ENCODE data around the gene CNTNAP2. TPM values are rescaled to one million over a fixed set of nuclear protein-coding genes. Genes with fewer than 3 reads are reported as not detected.

CNTNAP2 gene
- total RNA-seq, 2 experiments from 2014 or later = not detected

DNA sequence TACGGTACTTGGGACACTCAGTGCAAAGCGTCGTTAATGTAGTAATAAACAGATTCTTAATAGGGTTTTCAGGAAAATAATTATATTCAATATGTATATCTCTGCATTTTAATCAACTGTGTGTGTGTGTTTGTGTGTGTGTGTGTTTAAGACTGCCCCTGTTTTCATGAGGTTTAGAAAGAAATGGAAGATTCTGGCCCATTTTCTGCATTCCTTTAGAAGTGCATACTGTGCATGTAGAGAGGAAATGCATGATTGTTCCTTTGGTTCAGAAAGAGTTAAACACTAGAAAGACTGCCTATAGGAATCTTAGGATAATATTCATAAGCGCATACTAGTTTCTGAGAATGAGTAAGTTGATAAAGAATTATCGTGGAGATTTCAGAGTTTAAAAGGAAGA is 975 bp downstream of the CNTNAP2 start:
- ChIA-PET POLR2A (no interaction called here), CTCF (no interaction called here)
- Mint-ChIP-seq H3K36me3 (no peaks in the 10 kb centered on the region), H3K27me3 (peaks cover 25% of the 10 kb centered on the region), H3K27ac (no peak overlapping the region), H3K9me3 (no peaks in the 10 kb centered on the region), H3K4me3 (no peak overlapping the region), H3K4me1 (ENCODE audit: low read depth) (peaks cover 9% of the 10 kb centered on the region)
- no peak for DNase-seq
- intact Hi-C loops (cut with micrococcal nuclease) = no loop called here

DNA sequence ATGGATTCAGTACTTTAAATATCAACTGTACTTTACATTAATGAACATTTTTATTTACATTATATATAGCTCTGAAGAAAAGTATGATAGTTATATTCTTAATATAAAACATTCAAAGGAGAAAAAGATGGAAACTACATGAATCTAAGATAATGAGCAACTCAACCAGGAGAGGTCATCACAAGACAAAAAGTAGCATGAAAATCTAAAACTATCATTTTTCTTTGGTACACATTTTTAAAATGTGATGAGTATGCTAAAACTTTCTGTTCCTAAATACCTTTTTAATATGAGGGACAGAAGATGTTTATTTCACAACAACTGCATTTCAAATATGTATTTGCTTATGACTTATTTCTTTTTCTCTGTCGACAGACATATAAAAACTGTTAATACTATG is 2.4 kb downstream of the CNTNAP2 start:
- no peak for DNase-seq
- Mint-ChIP-seq H3K36me3 (no peaks in the 10 kb centered on the region), H3K4me3 (no peak overlapping the region), H3K27me3 (peaks cover 25% of the 10 kb centered on the region), H3K4me1 (ENCODE audit: low read depth) (peaks cover 9% of the 10 kb centered on the region), H3K27ac (no peak overlapping the region), H3K9me3 (no peaks in the 10 kb centered on the region)
- ChIA-PET POLR2A (no interaction called here), CTCF (interaction anchor here (0.7 kb wide), 1 partner anchor 1080 kb away, joined by 3 read pairs; no protein-coding TSS in a partner anchor)
- intact Hi-C loops (cut with micrococcal nuclease) = no loop called here

DNA sequence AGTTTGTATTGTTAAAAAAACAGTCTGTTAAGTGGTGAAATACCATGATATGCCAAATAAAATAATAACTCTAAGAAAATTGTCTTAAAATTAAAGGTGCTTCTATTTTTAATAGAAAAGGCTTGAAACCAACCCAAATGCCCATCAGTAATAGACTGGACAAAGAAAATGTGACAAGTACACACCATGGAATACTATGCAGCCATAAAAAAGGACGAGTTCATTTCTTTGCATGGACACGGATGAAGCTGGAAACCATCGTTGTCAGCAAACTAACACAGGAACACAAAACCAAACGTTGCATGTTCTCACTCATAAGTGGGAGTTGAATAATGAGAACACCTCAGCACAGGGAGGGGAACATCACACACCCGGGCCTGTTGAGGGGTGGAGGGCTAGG is 7.1 kb downstream of the CNTNAP2 start:
- POLR2A ChIA-PET = no interaction called here
- H3K4me1 Mint-ChIP-seq (ENCODE audit: low read depth) = no peaks in the 10 kb centered on the region

DNA sequence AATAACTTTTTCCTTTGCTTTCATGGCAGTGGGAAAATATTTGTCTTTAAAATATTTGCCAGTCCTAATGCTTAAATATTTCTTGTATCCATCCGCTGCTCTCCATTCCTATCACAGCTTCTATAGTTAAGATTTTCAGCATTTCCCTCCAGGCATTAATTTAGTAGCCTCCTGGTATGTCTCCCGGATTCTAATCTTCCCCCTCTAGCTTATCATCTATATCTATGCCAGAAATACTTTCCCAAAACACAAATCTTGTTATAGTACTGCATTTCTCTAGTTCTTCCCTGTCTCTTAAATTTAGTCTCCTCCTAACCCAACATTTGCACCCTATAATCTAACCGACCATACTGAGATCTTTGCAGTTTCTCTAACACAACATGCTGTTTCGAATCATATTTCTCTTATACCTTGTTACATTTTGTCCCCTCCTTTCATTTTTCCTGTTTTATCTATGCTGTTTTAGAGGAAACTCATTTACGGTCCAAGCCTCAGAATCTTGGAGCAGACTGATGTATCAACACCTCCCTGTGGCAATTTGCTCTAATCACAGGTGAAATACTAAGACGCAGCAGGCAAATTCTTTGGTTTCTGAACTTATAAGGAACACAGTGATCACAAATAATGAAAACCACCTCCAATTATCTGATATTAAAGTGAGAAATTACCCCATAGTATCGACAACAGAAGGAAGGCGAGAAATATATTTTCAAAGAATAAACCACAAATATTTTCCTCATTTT is 10.3 kb downstream of the CNTNAP2 start:
- DNase-seq = no peak
- intact Hi-C loops (cut with micrococcal nuclease) = no loop called here
- H3K27ac Mint-ChIP-seq = no peak overlapping the region
- H3K36me3 Mint-ChIP-seq = no peaks in the 10 kb centered on the region
- POLR2A ChIA-PET = no interaction called here
- H3K9me3 Mint-ChIP-seq = peaks cover 9% of the 10 kb centered on the region
- CTCF ChIA-PET = no interaction called here
- H3K4me1 Mint-ChIP-seq (ENCODE audit: low read depth) = no peaks in the 10 kb centered on the region
- H3K27me3 Mint-ChIP-seq = no peaks in the 10 kb centered on the region
- no peak overlapping the region for H3K4me3 Mint-ChIP-seq

More for the DNA sequence above, 7.1 kb downstream of the CNTNAP2 start:
- H3K9me3 Mint-ChIP-seq = no peaks in the 10 kb centered on the region
- CTCF ChIA-PET = no interaction called here
- intact Hi-C loops (cut with micrococcal nuclease) = no loop called here
- H3K27ac Mint-ChIP-seq = no peak overlapping the region
- no peaks in the 10 kb centered on the region for H3K27me3 Mint-ChIP-seq
- no peaks in the 10 kb centered on the region for H3K36me3 Mint-ChIP-seq
- H3K4me3 Mint-ChIP-seq = no peak overlapping the region
- DNase-seq = no peak

DNA sequence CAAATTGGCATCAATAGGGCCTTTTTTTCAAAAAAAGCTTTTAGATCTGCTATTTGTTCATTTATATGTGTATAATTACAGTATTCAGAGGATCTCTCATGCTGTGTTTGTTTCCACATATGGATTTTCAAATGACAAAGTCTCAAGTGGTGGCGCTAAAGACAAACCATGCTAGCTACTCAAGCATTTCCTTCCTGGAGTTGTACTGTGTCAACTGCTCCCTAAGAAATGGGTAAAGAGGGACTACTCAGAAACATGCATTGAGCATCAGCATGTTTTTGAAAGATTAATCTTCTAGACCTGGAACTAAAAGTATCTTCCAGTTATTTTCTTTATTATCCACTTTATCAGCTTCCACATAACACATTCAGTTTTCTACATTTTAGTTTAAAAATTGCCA is 12.7 kb downstream of the CNTNAP2 start:
- no peak overlapping the region for H3K27ac Mint-ChIP-seq
- CTCF ChIA-PET = no interaction called here
- DNase-seq = no peak
- H3K4me1 Mint-ChIP-seq (ENCODE audit: low read depth) = no peaks in the 10 kb centered on the region
- H3K27me3 Mint-ChIP-seq = no peaks in the 10 kb centered on the region
- no peak overlapping the region for H3K4me3 Mint-ChIP-seq
- intact Hi-C loops (cut with micrococcal nuclease) = no loop called here
- H3K9me3 Mint-ChIP-seq = peaks cover 11% of the 10 kb centered on the region
- no peaks in the 10 kb centered on the region for H3K36me3 Mint-ChIP-seq
- POLR2A ChIA-PET = no interaction called here

DNA sequence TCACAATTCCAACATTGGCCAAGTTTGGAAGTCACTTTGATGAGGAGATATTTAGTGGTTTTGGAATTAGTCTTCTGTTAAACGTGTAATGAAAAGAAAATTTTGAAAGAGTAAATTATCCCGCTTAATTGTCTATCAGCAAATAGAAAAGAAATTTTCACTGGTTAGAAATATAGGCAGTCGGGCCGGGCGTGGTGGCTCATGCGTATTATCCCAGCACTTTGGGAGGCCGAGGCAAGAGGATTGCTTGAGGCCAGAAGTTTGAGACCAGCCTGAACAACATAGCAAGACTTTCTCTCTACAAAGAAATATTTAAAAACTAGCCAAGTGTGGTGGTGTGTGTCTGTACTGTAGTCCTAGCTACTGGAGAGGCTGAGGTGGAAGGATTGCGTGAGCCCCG is 13.4 kb downstream of the CNTNAP2 start:
- no peak overlapping the region for H3K4me3 Mint-ChIP-seq
- peaks cover 11% of the 10 kb centered on the region for H3K9me3 Mint-ChIP-seq
- DNase-seq = no peak
- no peak overlapping the region for H3K27ac Mint-ChIP-seq
- H3K4me1 Mint-ChIP-seq (ENCODE audit: low read depth) = no peaks in the 10 kb centered on the region
- CTCF ChIA-PET = no interaction called here
- H3K36me3 Mint-ChIP-seq = no peaks in the 10 kb centered on the region
- H3K27me3 Mint-ChIP-seq = no peaks in the 10 kb centered on the region
- intact Hi-C loops (cut with micrococcal nuclease) = no loop called here
- POLR2A ChIA-PET = no interaction called here

DNA sequence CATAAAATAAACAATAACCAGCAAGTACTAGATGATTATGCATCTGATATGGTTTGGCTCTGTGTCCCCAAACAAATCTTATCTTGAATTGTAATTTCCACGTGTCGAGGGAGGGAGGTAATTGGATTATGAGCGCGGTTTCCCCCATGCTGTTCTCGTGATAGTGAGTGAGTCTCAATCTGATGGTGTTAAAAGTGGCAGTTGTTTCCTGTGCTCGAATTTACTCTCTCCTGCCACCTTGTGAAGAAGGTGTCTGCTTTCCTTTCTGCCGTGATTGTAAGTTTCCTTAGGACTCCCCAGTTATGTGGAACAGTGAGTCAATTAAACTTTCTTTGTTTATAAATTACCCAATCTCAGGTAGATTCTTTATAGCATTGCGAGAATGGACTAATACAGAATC is 15.1 kb downstream of the CNTNAP2 start:
- Mint-ChIP-seq H3K4me3 (no peak overlapping the region), H3K36me3 (no peaks in the 10 kb centered on the region), H3K27me3 (no peaks in the 10 kb centered on the region), H3K9me3 (peaks cover 11% of the 10 kb centered on the region), H3K27ac (no peak overlapping the region), H3K4me1 (ENCODE audit: low read depth) (no peaks in the 10 kb centered on the region)
- intact Hi-C loops (cut with micrococcal nuclease) = no loop called here
- ChIA-PET CTCF (no interaction called here), POLR2A (no interaction called here)
- DNase-seq = no peak

DNA sequence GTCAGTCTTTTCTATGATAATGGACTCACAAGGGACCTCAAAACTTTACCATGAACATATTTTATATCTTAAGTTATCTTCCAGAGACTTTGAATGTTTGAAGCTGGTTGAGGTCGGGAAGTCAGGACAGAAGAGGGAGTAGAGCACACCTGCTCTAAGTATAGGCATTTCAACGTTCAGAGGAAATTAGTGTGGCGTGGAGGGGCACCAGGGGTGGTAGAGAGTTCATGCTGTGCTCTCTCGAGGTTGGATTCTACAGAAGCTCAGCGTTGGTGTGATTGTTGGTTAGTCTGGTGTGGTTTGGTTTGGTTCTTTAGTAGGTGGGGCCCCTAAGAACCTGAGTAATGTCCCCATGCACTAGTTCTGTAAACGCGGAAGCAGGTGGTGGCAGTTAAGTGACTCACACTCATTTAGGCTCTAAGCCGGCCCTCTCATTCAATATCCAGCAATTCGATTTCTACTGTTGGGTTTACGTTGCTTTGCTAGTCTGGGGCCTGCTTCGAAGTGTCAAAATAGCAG is 19.8 kb downstream of the CNTNAP2 start:
- no peak overlapping the region for H3K4me3 Mint-ChIP-seq
- H3K9me3 Mint-ChIP-seq = peaks cover 8% of the 10 kb centered on the region
- intact Hi-C loops (cut with micrococcal nuclease) = no loop called here
- no peaks in the 10 kb centered on the region for H3K27me3 Mint-ChIP-seq
- ChIA-PET POLR2A (no interaction called here), CTCF (interaction anchor here (0.6 kb wide), 1 partner anchor 10 kb away, joined by 3 read pairs; no protein-coding TSS in a partner anchor)
- DNase-seq = no peak
- no peaks in the 10 kb centered on the region for H3K4me1 Mint-ChIP-seq (ENCODE audit: low read depth)
- H3K36me3 Mint-ChIP-seq = no peaks in the 10 kb centered on the region
- no peak overlapping the region for H3K27ac Mint-ChIP-seq

DNA sequence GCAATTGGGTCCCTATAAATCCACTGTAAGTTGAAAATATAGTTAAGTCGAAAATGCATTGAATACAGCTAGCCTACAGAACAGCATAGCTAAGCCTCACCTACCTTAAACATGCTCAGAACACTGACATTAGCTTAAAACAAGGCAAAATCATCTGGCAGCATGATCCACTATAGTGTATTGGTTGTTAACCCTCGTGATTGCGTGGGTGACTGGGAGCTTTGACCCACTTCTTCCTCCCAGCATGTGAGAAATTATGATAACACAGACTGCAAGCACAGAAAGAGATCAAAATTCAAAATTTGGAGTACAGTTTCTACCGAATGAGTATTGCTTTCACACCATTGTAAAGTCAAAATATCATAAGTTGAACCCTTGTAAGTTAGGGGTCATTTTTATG is 22.3 kb downstream of the CNTNAP2 start:
- no peak for DNase-seq
- Mint-ChIP-seq H3K4me3 (no peak overlapping the region), H3K36me3 (no peaks in the 10 kb centered on the region), H3K9me3 (no peaks in the 10 kb centered on the region), H3K27ac (no peak overlapping the region), H3K27me3 (no peaks in the 10 kb centered on the region), H3K4me1 (ENCODE audit: low read depth) (no peaks in the 10 kb centered on the region)
- CTCF ChIA-PET = no interaction called here
- POLR2A ChIA-PET = no interaction called here
- intact Hi-C loops (cut with micrococcal nuclease) = no loop called here

DNA sequence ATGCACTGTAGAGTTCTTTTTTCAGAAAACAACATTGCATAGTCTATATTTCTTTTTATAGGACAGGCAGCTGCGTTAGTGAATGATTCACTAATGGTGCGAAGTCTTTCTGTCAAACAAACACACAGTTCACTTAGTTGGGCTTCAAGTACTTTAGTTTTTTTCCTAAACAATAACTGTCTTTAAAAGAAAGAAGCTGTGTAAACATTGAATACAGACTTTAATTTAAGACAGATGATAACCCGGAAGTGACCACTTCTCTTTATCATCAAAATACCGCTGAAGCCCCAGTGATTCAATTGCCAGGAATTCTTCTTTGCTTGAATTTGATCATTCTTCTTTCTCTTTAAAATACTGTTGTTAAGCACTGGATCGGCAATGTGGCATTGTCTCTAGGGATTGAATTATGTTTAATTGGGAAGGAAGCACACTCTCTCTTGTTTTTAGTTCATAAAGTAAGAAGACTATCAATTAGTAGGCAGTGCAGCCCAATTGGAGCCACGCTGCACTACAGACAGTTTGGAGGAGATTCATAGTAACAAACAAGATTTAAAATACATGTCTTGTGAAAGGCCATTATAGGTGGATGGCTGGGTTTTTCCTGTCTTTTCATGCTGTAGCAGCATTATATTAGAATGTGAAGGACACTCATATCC is 30.4 kb downstream of the CNTNAP2 start:
- Mint-ChIP-seq H3K36me3 (no peaks in the 10 kb centered on the region), H3K4me3 (no peak overlapping the region), H3K27ac (no peak overlapping the region), H3K9me3 (peaks cover 4% of the 10 kb centered on the region), H3K27me3 (no peaks in the 10 kb centered on the region), H3K4me1 (ENCODE audit: low read depth) (no peaks in the 10 kb centered on the region)
- CTCF ChIA-PET = no interaction called here
- POLR2A ChIA-PET = no interaction called here
- intact Hi-C loops (cut with micrococcal nuclease) = no loop called here
- no peak for DNase-seq

DNA sequence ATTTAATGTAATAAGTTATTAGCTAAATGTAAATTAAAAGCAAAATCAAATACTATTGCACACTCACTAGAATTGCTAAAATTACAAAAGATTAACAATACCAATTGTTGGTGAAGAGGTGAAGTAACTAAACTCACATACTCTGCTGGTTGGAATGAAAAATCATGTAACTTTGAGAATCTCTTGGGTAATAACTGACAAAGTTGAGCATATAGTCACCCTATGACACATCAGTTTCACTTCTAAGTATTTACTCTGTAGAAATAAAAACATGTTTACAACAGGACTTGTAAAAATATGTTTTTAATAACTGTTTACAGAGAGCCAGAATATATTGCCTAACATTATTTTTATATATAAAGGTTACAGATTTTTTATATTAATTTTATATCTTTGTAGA is 33.6 kb downstream of the CNTNAP2 start:
- no peak for DNase-seq
- ChIA-PET POLR2A (no interaction called here), CTCF (no interaction called here)
- H3K36me3 Mint-ChIP-seq = no peaks in the 10 kb centered on the region
- H3K27ac Mint-ChIP-seq = no peak overlapping the region
- H3K4me1 Mint-ChIP-seq (ENCODE audit: low read depth) = no peaks in the 10 kb centered on the region
- no peaks in the 10 kb centered on the region for H3K27me3 Mint-ChIP-seq
- no peak overlapping the region for H3K4me3 Mint-ChIP-seq
- peaks cover 5% of the 10 kb centered on the region for H3K9me3 Mint-ChIP-seq
- intact Hi-C loops (cut with micrococcal nuclease) = no loop called here

DNA sequence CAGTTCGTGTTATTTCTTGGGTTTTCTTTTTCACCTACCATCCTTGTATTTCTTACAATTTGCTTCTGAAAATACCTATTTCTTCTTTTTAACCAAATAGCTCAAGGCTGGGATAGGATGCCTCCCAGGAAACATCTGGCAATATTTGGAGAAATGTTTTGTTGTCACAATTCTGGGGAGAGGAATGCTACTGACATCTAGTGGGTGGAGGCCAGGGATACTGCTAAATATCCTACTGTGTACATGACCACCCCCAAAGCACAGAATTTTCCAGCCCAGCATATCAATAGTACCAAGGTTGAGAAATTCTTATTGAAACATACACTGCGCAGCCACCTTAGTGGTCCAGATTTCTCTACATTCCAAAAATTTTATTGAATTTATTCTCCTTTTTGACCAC is 55.5 kb downstream of the CNTNAP2 start:
- Mint-ChIP-seq H3K27ac (no peak overlapping the region), H3K27me3 (no peaks in the 10 kb centered on the region), H3K36me3 (no peaks in the 10 kb centered on the region), H3K9me3 (peaks cover 2% of the 10 kb centered on the region), H3K4me1 (ENCODE audit: low read depth) (no peaks in the 10 kb centered on the region), H3K4me3 (no peak overlapping the region)
- ChIA-PET CTCF (no interaction called here), POLR2A (no interaction called here)
- no peak for DNase-seq
- intact Hi-C loops (cut with micrococcal nuclease) = no loop called here

DNA sequence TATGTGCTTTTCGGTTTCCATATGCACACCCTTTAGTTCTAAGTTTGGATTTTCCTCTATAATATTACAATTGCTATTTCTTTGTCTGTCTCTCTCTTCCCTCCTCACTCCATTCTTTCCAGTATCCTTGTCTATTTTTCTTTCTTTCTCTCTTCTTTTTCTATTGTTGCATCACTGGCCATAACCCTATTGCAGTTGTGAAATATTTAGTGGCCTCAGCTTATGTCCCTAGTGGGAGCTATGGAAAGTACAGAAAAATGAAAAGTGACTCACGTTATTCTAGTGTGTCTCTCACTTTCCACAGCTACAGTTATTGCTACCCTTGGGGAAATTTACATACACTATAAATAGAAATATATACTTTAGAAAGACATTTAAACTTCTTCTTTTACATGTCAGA is 59.1 kb downstream of the CNTNAP2 start:
- POLR2A ChIA-PET = no interaction called here
- Mint-ChIP-seq H3K27ac (no peak overlapping the region), H3K4me3 (no peak overlapping the region), H3K36me3 (no peaks in the 10 kb centered on the region), H3K9me3 (peaks cover 3% of the 10 kb centered on the region), H3K27me3 (no peaks in the 10 kb centered on the region), H3K4me1 (ENCODE audit: low read depth) (no peaks in the 10 kb centered on the region)
- no peak for DNase-seq
- intact Hi-C loops (cut with micrococcal nuclease) = no loop called here
- CTCF ChIA-PET = no interaction called here
